OCI-LY7 (cell line): ENCODE data around the gene BMX. TPM values are rescaled to one million over a fixed set of nuclear protein-coding genes. Genes with fewer than 3 reads are reported as not detected.

Experiments used
- BruUV-seq: library from RNA; stranded (reverse); fragments of 400-500 nt; replicated peaks from 2 replicates; lab custom pipeline; 2021; lab: Mats Ljungman, UMichigan
- CTCF ChIA-PET: fragments of 300-600 bp; sonication (Branson Sonifier 250); formaldehyde crosslinking; loops from one replicate; lab custom pipeline; 2022; ENCODE audit warnings: antibody characterized with exemption; ENCODE audit not compliant: unreplicated experiment; lab: Charles Lee
- POLR2A ChIA-PET: fragments of 300-600 bp; sonication (Branson Sonifier 250); formaldehyde crosslinking; loops from one replicate; lab custom pipeline; 2022; ENCODE audit warnings: antibody characterized with exemption; lab: Charles Lee
- DNase-seq: peaks from one replicate; pipeline ENCODE4 v3.0.0-alpha.2; 2015; ENCODE audit warnings: low spot score
- H2AFZ ChIP-seq: fragments of 200-600 bp; sonication (generic), shearing (Covaris generic); 2 replicates; pipeline ENCODE4 v1.6.1; 2014; ENCODE audit warnings: mild to moderate bottlenecking, antibody characterized with exemption, low read length, moderate library complexity
- H3K27ac ChIP-seq: fragments of 200-600 bp; sonication (generic); 2 replicates; pipeline ENCODE4 v1.5.1; 2014; ENCODE audit warnings: mixed run types, low read depth, mild to moderate bottlenecking, moderate library complexity, low read length, inconsistent platforms; ENCODE audit not compliant: poor library complexity, severe bottlenecking
- H3K36me3 ChIP-seq: fragments of 200-600 bp; sonication (generic); 2 replicates; pipeline ENCODE4 v1.6.1; 2014; ENCODE audit warnings: mild to moderate bottlenecking, antibody characterized with exemption, low read length, moderate library complexity, mixed read lengths; ENCODE audit not compliant: insufficient read depth
- H3K4me1 ChIP-seq: fragments of 200-600 bp; sonication (generic); 2 replicates; pipeline ENCODE4 v1.5.1; 2014; ENCODE audit warnings: mild to moderate bottlenecking, low read length; ENCODE audit not compliant: insufficient read depth, poor library complexity, severe bottlenecking
- H3K4me2 ChIP-seq: fragments of 200-600 bp; sonication (generic); 2 replicates; pipeline ENCODE4 v1.6.1; 2014; ENCODE audit warnings: mild to moderate bottlenecking, low read length
- H3K4me3 ChIP-seq: fragments of 200-600 bp; sonication (generic); 2 replicates; pipeline ENCODE4 v1.5.1; 2014; ENCODE audit warnings: mild to moderate bottlenecking, low read depth, low read length; ENCODE audit not compliant: poor library complexity, severe bottlenecking
- H3K79me2 ChIP-seq: fragments of 200-600 bp; sonication (generic); 2 replicates; pipeline ENCODE4 v1.6.1; 2016; ENCODE audit warnings: low read depth, mild to moderate bottlenecking, low read length, moderate library complexity, mixed read lengths; ENCODE audit not compliant: insufficient read depth
- H3K9me2 ChIP-seq: fragments of 200-600 bp; sonication (generic); 2 replicates; pipeline ENCODE4 v1.6.1; 2016; ENCODE audit warnings: mild to moderate bottlenecking, low read length, mixed read lengths; ENCODE audit not compliant: insufficient read depth
- H3K9me3 ChIP-seq: fragments of 200-600 bp; sonication (generic); 2 replicates; pipeline ENCODE4 v1.6.1; 2014; ENCODE audit warnings: mild to moderate bottlenecking, mixed run types, low read length, mixed read lengths
- H4K20me1 ChIP-seq: fragments of 200-600 bp; sonication (generic); 2 replicates; pipeline ENCODE4 v1.6.1; 2014; ENCODE audit warnings: mild to moderate bottlenecking, antibody characterized with exemption, low read length, moderate library complexity, mixed read lengths; ENCODE audit not compliant: insufficient read depth
- EZH2phosphoT487 ChIP-seq: fragments of 200-600 bp; sonication (generic); IDR thresholded peaks from 2 replicates; pipeline ENCODE4 v1.6.1; 2018; ENCODE audit warnings: low read depth, borderline replicate concordance, mild to moderate bottlenecking, mixed run types, antibody characterized with exemption, low read length, moderate library complexity, mixed read lengths
- intact Hi-C: fragments of 100-400 bp; cut with micrococcal nuclease; formaldehyde crosslinking; loops from one replicate; pipeline ENCODE4 v1.10.0; 2022; ENCODE audit not compliant: unreplicated experiment
- total RNA-seq, 2 experiments: library from RNA; depleted of rRNA in 1 of 2; stranded (reverse); fragments of >200 nt in 1 of 2; shearing (Covaris generic) in 1 of 2; gene quantifications; 2 replicates each; pipeline ENCODE4 v1.2.3, GENCODE V29; 2014 to 2022
- TF ChIP-seq, protein P1 (sequence below): fragments of 200-600 bp; sonication (generic); conservative IDR thresholded peaks from 2 replicates; pipeline ENCODE4 v1.5.1; 2014; ENCODE audit warnings: mild to moderate bottlenecking, antibody characterized with exemption, low read length, moderate library complexity, mixed read lengths

BMX gene
- total RNA-seq, 2 experiments from 2014 or later = not detected

DNA sequence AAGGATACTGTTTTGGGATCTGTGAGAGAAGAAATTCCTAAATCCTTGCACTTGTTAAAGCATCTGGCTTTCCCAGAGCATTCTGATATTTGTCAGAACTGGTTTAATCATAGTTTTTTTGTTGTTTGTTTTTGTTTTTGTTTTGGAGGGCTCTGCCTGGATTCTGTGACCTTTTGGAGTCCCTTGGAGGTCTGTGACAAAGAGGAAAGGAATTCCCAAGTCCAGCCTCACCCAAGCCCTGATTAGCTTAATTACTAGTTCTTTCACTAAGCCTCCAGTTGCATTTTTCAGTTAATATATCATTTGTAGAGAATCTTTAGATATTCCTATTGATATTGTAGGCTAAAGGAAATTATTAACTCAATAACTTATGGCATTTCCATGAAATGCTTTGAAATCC, 99.4 kb downstream of the BMX start:
- H3K4me1 ChIP-seq = no peaks in the 10 kb centered on the region
- POLR2A ChIA-PET = interaction anchor here (0.7 kb wide), 1 partner anchor 103 kb away, joined by 3 read pairs; no protein-coding TSS in a partner anchor
- H3K9me2 ChIP-seq = no peaks in the 10 kb centered on the region
- H3K36me3 ChIP-seq = no peaks in the 10 kb centered on the region
- H3K9me3 ChIP-seq = no peaks in the 10 kb centered on the region
- intact Hi-C loops = no loop called here
- no peaks in the 10 kb centered on the region for H3K79me2 ChIP-seq
- CTCF ChIA-PET = no interaction called here
- no TSS peak for BruUV-seq
- H3K4me3 ChIP-seq = no peak overlapping the region
- H2AFZ ChIP-seq = no peak overlapping the region
- no peak for DNase-seq
- no peak overlapping the region for H3K4me2 ChIP-seq
- no peaks in the 10 kb centered on the region for H4K20me1 ChIP-seq
- H3K27ac ChIP-seq = no peak overlapping the region
- no peak for TF ChIP-seq EZH2phosphoT487
- TF ChIP-seq, protein P1, sequence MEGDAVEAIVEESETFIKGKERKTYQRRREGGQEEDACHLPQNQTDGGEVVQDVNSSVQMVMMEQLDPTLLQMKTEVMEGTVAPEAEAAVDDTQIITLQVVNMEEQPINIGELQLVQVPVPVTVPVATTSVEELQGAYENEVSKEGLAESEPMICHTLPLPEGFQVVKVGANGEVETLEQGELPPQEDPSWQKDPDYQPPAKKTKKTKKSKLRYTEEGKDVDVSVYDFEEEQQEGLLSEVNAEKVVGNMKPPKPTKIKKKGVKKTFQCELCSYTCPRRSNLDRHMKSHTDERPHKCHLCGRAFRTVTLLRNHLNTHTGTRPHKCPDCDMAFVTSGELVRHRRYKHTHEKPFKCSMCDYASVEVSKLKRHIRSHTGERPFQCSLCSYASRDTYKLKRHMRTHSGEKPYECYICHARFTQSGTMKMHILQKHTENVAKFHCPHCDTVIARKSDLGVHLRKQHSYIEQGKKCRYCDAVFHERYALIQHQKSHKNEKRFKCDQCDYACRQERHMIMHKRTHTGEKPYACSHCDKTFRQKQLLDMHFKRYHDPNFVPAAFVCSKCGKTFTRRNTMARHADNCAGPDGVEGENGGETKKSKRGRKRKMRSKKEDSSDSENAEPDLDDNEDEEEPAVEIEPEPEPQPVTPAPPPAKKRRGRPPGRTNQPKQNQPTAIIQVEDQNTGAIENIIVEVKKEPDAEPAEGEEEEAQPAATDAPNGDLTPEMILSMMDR = no peak

DNA sequence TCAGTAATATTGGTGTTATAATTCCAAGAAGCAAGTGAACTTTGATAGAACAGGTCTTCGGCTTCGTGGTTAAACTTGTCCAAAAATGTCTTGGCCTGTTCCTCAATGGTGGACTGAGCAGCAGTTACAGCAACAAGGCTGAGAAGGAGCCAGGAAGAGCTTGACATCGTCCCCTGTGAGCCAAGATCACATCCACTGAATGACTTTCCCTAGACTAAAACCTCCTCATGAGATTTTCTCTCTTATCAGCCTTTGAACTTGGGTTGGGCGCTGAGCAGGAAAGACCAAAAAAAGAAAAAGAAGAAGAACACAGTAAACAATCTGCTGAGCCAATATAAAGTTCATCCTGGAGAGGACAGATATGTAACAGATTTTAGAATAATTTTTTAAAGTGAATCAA, 100.1 kb downstream of the BMX start, which contains the start of gene ACE2:
Gene ACE2 (minus strand): TSS at position 216 of the 400 bp plus-strand sequence. CDS start 49 bp downstream, at position 167.
- POLR2A ChIA-PET = no interaction called here
- Histone ChIP-seq H2AFZ (no peak within 1 kb of the TSS), H3K9me3 (no peaks in the 10 kb centered on the region), H3K9me2 (no peaks in the 10 kb centered on the region), H3K4me2 (no peak within 1 kb of the TSS), H3K27ac (no peak within 1 kb of the TSS), H3K36me3 (no peaks in the 10 kb centered on the region), H3K79me2 (no peaks in the 10 kb centered on the region), H3K4me1 (no peaks in the 10 kb centered on the region), H3K4me3 (no peak within 1 kb of the TSS), H4K20me1 (no peaks in the 10 kb centered on the region)
- CTCF ChIA-PET = no interaction called here
- no TSS peak for BruUV-seq
- no peak for DNase-seq
- no peak for TF ChIP-seq EZH2phosphoT487
- TF ChIP-seq, protein P1 = no peak
- intact Hi-C loops = no loop called here

DNA sequence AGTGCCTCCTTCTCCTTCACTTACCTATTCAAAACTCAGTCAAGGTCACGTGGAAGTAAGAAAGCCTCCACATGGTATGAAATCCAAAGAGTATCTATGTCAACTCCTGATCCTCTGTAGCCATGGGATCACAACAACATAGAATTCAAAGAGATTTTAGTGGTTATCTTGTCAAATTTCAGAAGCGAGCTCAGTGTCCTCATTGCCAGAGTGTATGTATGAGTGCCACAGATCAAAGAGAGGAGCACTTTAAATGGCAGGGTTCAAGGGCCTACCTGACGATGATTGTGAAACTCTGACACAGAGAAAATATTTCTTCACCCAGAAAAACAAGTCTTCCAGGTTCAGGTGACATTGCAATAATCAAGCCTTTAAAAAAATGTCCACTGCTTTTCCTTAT, 101.3 kb downstream of the BMX start:
- intact Hi-C loops = no loop called here
- H2AFZ ChIP-seq = no peak overlapping the region
- H3K4me1 ChIP-seq = no peaks in the 10 kb centered on the region
- H3K4me3 ChIP-seq = no peak overlapping the region
- H3K9me3 ChIP-seq = no peaks in the 10 kb centered on the region
- H3K27ac ChIP-seq = no peak overlapping the region
- ChIA-PET POLR2A (interaction anchor here (0.5 to 0.6 kb wide), 3 partner anchors 556 to 1281 kb away, joined by 3 read pairs; no protein-coding TSS in a partner anchor), CTCF (no interaction called here)
- no peak for DNase-seq
- H3K79me2 ChIP-seq = no peaks in the 10 kb centered on the region
- no TSS peak for BruUV-seq
- H4K20me1 ChIP-seq = no peaks in the 10 kb centered on the region
- no peak overlapping the region for H3K4me2 ChIP-seq
- H3K9me2 ChIP-seq = no peaks in the 10 kb centered on the region
- TF ChIP-seq, protein P1 = no peak
- no peak for TF ChIP-seq EZH2phosphoT487
- no peaks in the 10 kb centered on the region for H3K36me3 ChIP-seq
